Measurements from ENCODE around the gene BTN1A1.

- TF ChIP-seq, protein P1, sequence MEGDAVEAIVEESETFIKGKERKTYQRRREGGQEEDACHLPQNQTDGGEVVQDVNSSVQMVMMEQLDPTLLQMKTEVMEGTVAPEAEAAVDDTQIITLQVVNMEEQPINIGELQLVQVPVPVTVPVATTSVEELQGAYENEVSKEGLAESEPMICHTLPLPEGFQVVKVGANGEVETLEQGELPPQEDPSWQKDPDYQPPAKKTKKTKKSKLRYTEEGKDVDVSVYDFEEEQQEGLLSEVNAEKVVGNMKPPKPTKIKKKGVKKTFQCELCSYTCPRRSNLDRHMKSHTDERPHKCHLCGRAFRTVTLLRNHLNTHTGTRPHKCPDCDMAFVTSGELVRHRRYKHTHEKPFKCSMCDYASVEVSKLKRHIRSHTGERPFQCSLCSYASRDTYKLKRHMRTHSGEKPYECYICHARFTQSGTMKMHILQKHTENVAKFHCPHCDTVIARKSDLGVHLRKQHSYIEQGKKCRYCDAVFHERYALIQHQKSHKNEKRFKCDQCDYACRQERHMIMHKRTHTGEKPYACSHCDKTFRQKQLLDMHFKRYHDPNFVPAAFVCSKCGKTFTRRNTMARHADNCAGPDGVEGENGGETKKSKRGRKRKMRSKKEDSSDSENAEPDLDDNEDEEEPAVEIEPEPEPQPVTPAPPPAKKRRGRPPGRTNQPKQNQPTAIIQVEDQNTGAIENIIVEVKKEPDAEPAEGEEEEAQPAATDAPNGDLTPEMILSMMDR (IDR thresholded peaks at IDR 0.05 in 4 of 5, conservative IDR thresholded peaks at IDR 0.05 in 1 of 5): no peak
- TF ChIP-seq POLR2A (IDR thresholded peaks at IDR 0.05): no peak
Observed at GRCh38 chr6:26471970-26472369, 28.1 kb upstream of the BTN1A1 start.
